GM12892 (cell line): ENCODE results near the gene CAMTA1.

ENCODE experiments used
- DNase-seq: peaks from one replicate; pipeline ENCODE4 v3.0.0; 2011; ENCODE audit not compliant: insufficient read length
- FAIRE-seq: peaks from 2 replicates; lab custom pipeline; 2011; peaks lifted over from hg19 to GRCh38; lab: Jason Lieb, UNC
- POLR2A ChIP-seq: IDR thresholded peaks from 2 replicates; pipeline ENCODE4 v1.6.1; 2011; ENCODE audit warnings: low read depth, low read length, control low read depth
- POLR2AphosphoS5 ChIP-seq: IDR thresholded peaks from 2 replicates; pipeline ENCODE4 v1.6.1; 2011; ENCODE audit warnings: low read depth, low read length, control low read depth
- TAF1 ChIP-seq: IDR thresholded peaks from 2 replicates; pipeline ENCODE4 v1.6.1; 2011; ENCODE audit warnings: low read depth, mild to moderate bottlenecking, control low read depth, low read length, borderline replicate concordance

CAMTA1 gene

GRCh38 chr1:6923012-6923411 lies 137.8 kb downstream of the CAMTA1 start:
- FAIRE-seq (no peak), DNase-seq (no peak)
- TF ChIP-seq POLR2AphosphoS5: no peak
- TF ChIP-seq TAF1: no peak
- no peak for TF ChIP-seq POLR2A

GRCh38 chr1:6923416-6923815 lies 138.2 kb downstream of the CAMTA1 start:
- no peak for TF ChIP-seq POLR2AphosphoS5
- TF ChIP-seq TAF1: no peak
- TF ChIP-seq POLR2A: no peak
- DNase-seq (no peak), FAIRE-seq (no peak)

DNA sequence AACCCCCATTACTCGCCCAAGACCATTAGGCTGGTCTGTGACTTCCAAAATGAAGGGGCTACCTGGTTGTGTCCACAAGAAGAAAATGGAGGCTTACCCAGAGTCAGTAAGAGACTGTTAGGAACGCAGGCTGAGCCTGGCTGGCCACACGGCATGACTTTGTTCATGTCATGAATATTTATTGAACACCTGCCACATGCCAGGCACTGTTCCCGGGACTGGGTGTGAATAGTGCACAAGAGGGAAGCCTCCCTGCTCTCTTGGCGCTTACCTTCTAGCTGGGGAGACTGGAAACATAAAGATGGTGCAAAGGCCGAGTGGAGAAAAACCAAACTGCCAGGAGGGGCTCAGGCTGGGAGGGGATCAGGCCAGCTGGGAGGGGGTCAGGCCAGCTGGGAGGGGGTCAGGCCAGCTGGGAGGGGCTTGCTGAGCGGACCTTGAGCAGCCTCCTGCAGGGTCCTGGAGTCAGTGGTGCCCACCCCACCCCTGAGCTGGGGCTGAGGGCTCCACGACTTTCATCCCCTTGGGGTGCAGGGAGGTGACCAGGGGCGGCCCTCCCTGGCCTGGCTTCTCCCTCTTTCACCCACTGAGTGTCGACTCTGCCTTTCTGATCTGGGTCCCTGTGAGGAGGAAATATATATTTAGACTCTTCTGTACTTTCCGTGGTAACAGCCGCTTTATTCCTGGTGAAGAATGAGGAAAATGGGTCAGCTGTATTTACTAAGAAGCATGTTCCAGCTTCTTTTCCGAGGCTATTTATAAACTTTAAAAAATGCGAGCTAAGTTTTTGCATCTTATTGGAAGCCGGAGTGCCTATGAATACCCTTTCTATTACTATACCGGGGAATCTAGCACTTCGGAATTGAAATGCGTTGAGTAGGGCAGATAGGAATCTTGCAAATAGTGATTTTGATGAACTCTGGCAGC lies 139.0 kb downstream of the CAMTA1 start:
- TF ChIP-seq TAF1 (no peak), POLR2A (no peak), POLR2AphosphoS5 (no peak)
- no peak for FAIRE-seq
- DNase-seq: no peak

GRCh38 chr1:6924891-6925290 lies 139.6 kb downstream of the CAMTA1 start:
- FAIRE-seq: no peak
- no peak for TF ChIP-seq POLR2A
- no peak for TF ChIP-seq TAF1
- TF ChIP-seq POLR2AphosphoS5: no peak
- no peak for DNase-seq

GRCh38 chr1:6927626-6928025 lies 142.4 kb downstream of the CAMTA1 start:
- DNase-seq (no peak), FAIRE-seq (no peak)
- no peak for TF ChIP-seq TAF1
- TF ChIP-seq POLR2A: no peak
- no peak for TF ChIP-seq POLR2AphosphoS5

- FAIRE-seq (no peak), DNase-seq (no peak)
- TF ChIP-seq POLR2AphosphoS5 (no peak), POLR2A (no peak), TAF1 (no peak)
Observed at GRCh38 chr1:6928106-6928885, 143.0 kb downstream of the CAMTA1 start.

DNA sequence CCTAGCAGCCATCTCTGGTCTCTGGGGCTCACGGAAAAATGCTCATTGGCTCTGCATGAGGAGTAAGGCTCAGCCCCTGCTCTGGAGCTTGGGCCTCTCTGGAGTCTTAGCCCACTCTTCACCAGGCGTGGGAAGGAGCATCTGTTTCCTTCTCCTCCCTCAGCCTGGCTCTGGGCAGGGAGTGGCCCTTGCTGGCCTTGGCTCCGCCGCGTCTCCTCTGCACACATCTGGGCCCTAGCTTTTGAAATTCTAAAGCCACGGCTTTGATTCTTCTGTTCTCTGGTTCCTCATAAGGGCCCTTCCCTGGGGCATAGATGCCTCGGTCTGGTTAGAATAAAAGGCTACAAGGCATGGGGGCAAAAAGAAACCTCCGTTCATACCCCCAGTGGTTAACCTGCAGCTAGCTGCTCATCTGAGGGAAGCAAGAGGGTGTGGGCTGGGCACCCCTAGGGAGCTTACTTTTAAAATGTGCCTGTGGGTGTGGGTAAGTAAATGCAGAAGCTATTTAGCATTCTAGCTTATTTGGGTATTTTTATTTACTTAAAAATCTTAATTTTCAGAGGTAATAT lies 145.6 kb downstream of the CAMTA1 start:
- no peak for DNase-seq
- no peak for FAIRE-seq
- TF ChIP-seq POLR2A: no peak
- no peak for TF ChIP-seq TAF1
- no peak for TF ChIP-seq POLR2AphosphoS5

DNA sequence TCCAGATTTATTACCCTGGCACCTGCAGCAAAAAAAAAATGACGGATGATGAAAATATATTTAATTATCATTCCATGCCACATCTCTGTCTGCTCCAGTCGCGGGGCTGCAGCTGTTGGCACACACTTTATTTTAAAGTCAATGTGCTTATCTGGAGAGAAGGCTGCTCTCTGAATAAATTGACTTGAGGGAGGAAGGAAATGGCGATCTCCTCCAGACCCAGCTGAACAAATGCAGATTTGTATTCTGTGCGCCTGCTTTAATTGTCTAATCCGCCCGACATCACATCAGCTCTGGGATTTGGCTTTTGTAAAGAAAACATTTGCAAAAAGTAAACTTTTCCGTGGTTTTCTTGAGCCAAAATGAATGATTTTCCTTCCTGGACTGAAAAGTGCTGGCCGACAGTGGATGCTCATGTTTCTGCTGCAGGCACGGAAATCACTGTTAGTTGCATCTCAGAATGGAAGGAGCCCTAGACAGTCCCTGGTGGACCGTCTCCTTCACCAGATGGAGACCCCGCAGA lies 150.2 kb downstream of the CAMTA1 start:
- DNase-seq (no peak), FAIRE-seq (no peak)
- TF ChIP-seq POLR2AphosphoS5 (no peak), TAF1 (no peak), POLR2A (no peak)

GRCh38 chr1:6935911-6936690 lies 150.8 kb downstream of the CAMTA1 start:
- FAIRE-seq (no peak), DNase-seq (no peak)
- TF ChIP-seq TAF1 (no peak), POLR2AphosphoS5 (no peak), POLR2A (no peak)

GRCh38 chr1:6937048-6937447 lies 151.8 kb downstream of the CAMTA1 start:
- no peak for DNase-seq
- peak; percentile 17 for FAIRE-seq
- TF ChIP-seq POLR2A (no peak), POLR2AphosphoS5 (no peak), TAF1 (no peak)
